Type B pancreatic cell (in vitro differentiated cells): ENCODE data around the gene CASP9. TPM values are rescaled to one million over a fixed set of nuclear protein-coding genes. Genes with fewer than 3 reads are reported as not detected.
A peak's percentile ranks its signal among the peaks of the same experiment; 100 is the strongest.

Experiments
- DNase-seq: peaks from one replicate; pipeline ENCODE4 v3.0.0; 2021; ENCODE audit warnings: mixed read lengths; ENCODE audit not compliant: unreplicated experiment; ENCODE audit errors: extremely low spot score
- H3K27ac Mint-ChIP-seq: 2 replicates; pipeline ENCODE4 v1.8.0; 2021; ENCODE audit warnings: mild to moderate bottlenecking, mixed read lengths
- H3K27me3 Mint-ChIP-seq: 2 replicates; pipeline ENCODE4 v1.8.0; 2021; ENCODE audit warnings: mixed read lengths
- H3K36me3 Mint-ChIP-seq: 2 replicates; pipeline ENCODE4 v1.8.0; 2021; ENCODE audit warnings: mixed read lengths
- H3K4me1 Mint-ChIP-seq: one replicate; pipeline ENCODE4 v1.8.0; 2021; ENCODE audit warnings: mixed read lengths; ENCODE audit not compliant: unreplicated experiment
- H3K4me3 Mint-ChIP-seq: 2 replicates; pipeline ENCODE4 v1.8.0; 2021; ENCODE audit warnings: mild to moderate bottlenecking, mixed read lengths
- H3K9me3 Mint-ChIP-seq: 2 replicates; pipeline ENCODE4 v1.8.0; 2021; ENCODE audit warnings: mixed read lengths
- CTCF ChIP-seq: fragments of 200-600 bp; sonication (generic); conservative IDR thresholded peaks from 2 replicates; pipeline ENCODE4 v1.5.0; 2021; ENCODE audit warnings: antibody characterized with exemption, mild to moderate bottlenecking
- long read RNA-seq: library from polyadenylated mRNA; unstranded; transcript quantifications from one replicate; pipeline ENCODE4 v2.0.0, GENCODE V29; 2020
- total RNA-seq: library from RNA; stranded (reverse); gene quantifications from 2 replicates; pipeline ENCODE4 v1.2.1, GENCODE V29; 2021; ENCODE audit warnings: low replicate concordance

CASP9 gene
- 13.1 and 13.5 TPM in 2 replicates for total RNA-seq
- long read RNA-seq, transcript CASP9-201 (9 exons, 2,019 nt) = major isoform, 23 of 36 reads
- long read RNA-seq, partial matches to known transcripts = 2 of 36 reads
- long read RNA-seq, other reads (novel, unspliced or antisense) = 9 of 36 reads

GRCh38 chr1:15524021-15524282 lies at the start of gene CASP9:
TSS of gene CASP9 (minus strand) at chr1:15524215. CDS start at chr1:15524200, 15 bp downstream.
- no peak for DNase-seq
- no peaks in the 10 kb centered on the region for H3K36me3 Mint-ChIP-seq
- peaks cover 35% of the 10 kb centered on the region for H3K4me1 Mint-ChIP-seq
- TF ChIP-seq CTCF = no peak
- H3K9me3 Mint-ChIP-seq = no peaks in the 10 kb centered on the region
- H3K27me3 Mint-ChIP-seq = no peaks in the 10 kb centered on the region
- H3K4me3 Mint-ChIP-seq = peak within 1 kb of the TSS; percentile 93
- H3K27ac Mint-ChIP-seq = peak within 1 kb of the TSS; percentile 98

DNA sequence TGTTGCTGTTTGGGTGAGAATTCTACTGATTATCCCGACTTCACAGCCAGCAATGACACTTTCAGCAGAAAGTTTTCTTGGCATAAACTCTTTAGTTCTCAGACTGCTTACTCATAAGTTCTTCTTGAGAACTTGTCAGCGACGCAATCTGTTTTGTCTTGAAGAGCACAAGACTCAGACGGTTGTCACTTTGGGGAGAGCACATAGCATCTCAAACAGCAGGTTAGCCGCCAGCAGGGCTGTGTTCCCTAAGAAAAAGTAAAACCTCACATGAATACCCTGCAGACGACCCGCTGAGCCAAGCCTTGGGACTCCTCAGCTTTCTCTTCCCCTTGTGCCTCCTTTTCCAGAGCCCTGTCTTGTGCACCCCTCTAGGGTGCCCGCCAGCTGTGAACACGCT lies 49.5 kb upstream of the CASP9 start:
- TF ChIP-seq CTCF = no peak
- no peaks in the 10 kb centered on the region for H3K9me3 Mint-ChIP-seq
- H3K27me3 Mint-ChIP-seq = no peaks in the 10 kb centered on the region
- DNase-seq = no peak
- no peak overlapping the region for H3K4me3 Mint-ChIP-seq
- peaks cover 15% of the 10 kb centered on the region for H3K36me3 Mint-ChIP-seq
- H3K4me1 Mint-ChIP-seq = no peaks in the 10 kb centered on the region
- no peak overlapping the region for H3K27ac Mint-ChIP-seq

- Mint-ChIP-seq H3K4me1 (no peaks in the 10 kb centered on the region), H3K27me3 (no peaks in the 10 kb centered on the region), H3K36me3 (peaks cover 22% of the 10 kb centered on the region)
Observed at GRCh38 chr1:15571266-15571665, 47.3 kb upstream of the CASP9 start.

GRCh38 chr1:15570861-15571260 lies 46.8 kb upstream of the CASP9 start:
- Mint-ChIP-seq H3K36me3 (peaks cover 24% of the 10 kb centered on the region), H3K27me3 (no peaks in the 10 kb centered on the region), H3K4me3 (no peak overlapping the region), H3K9me3 (no peaks in the 10 kb centered on the region), H3K4me1 (no peaks in the 10 kb centered on the region), H3K27ac (no peak overlapping the region)
- TF ChIP-seq CTCF = no peak
- no peak for DNase-seq

More at GRCh38 chr1:15571266-15571665, 47.3 kb upstream of the CASP9 start:
- Mint-ChIP-seq H3K4me3 (no peak overlapping the region), H3K9me3 (no peaks in the 10 kb centered on the region), H3K27ac (no peak overlapping the region)
- no peak for TF ChIP-seq CTCF
- no peak for DNase-seq

DNA sequence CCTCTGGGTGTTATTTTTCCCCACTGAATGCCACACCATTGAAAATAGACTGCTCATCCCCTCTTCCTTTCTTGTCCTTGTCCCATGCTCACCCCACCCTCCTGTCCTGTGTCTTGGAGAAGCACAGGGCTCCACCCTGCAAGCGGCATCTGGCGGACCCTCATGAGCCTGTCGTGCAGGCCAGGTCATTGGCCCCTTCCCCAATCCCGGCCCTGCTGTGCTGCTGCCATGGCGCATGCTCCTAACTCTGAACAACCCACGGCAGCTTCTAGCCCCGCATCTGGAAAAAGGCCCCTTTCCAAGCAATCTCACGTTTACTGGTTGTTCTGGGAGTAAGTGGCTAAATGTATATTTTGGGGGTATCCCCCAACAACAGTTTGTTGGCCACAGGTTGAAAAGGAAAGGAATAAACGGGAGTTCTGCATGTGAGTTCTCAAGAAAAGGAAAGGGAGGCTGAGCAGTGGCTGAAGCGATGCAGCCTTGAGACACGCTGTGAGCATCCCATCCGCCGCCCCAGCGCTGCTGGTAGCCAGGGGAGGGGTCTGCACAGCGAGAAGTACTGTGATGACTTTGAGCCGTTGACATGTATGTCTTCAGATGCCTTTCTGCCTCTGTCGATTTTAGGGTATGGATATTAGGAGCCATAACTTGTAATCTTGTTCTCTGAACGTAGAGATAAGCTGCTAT lies 44.5 kb upstream of the CASP9 start:
- Mint-ChIP-seq H3K4me1 (no peaks in the 10 kb centered on the region), H3K4me3 (no peak overlapping the region), H3K27me3 (no peaks in the 10 kb centered on the region), H3K9me3 (no peaks in the 10 kb centered on the region), H3K36me3 (peaks cover 27% of the 10 kb centered on the region), H3K27ac (no peak overlapping the region)
- TF ChIP-seq CTCF = no peak
- DNase-seq = no peak
